SH-SY5Y (cell line): ENCODE data around the gene CDK5RAP1.

ENCODE experiments used
- GATA2 ChIP-seq: IDR thresholded peaks from 2 replicates; pipeline ENCODE4 v1.6.1; 2011; ENCODE audit warnings: mild to moderate bottlenecking, low read depth, low read length
- GATA3 ChIP-seq: IDR thresholded peaks from 2 replicates; pipeline ENCODE4 v1.6.1; 2011; ENCODE audit warnings: low read depth, mild to moderate bottlenecking, low read length, moderate library complexity

DNA sequence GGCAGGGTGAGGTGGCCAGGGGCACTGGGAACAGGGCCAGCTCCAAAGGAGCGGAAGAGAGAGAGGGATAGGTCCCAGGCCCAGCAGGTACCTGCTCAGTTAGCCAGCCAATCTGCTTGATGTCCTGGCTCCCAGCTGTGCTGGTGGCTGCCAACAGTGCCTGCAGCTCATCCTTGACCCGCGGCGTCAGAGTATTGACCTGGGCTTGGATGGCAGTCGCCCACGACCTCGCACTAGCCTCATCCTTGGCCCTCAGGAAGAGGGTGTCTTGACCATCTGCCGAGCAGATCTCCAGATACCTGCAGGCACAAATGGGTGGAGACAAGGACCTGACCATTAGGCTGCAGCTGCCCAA lies 11.1 kb upstream of the CDK5RAP1 start:
- TF ChIP-seq GATA3, result no peak
- no peak for TF ChIP-seq GATA2
